A172 (cell line): Measurements from ENCODE around the gene TCERG1L. TPM values are rescaled to one million over a fixed set of nuclear protein-coding genes. Genes with fewer than 3 reads are reported as not detected.
"Not testable (repeated sequence)": the region's sequence is repeated elsewhere in the genome, so short reads cannot be mapped to it uniquely, and the experiment has no call there.

Source experiments
- DNase-seq: peaks from one replicate; pipeline ENCODE4 v3.0.0-alpha.2; 2015; ENCODE audit warnings: low spot score
- total RNA-seq: library from RNA; depleted of rRNA; stranded (reverse); fragments of >200 nt; shearing (Covaris generic); gene quantifications from 2 replicates; pipeline ENCODE4 v1.2.3, GENCODE V29; 2014

TCERG1L gene
- total RNA-seq, 1 experiment from 2014 or later, result not detected

DNA sequence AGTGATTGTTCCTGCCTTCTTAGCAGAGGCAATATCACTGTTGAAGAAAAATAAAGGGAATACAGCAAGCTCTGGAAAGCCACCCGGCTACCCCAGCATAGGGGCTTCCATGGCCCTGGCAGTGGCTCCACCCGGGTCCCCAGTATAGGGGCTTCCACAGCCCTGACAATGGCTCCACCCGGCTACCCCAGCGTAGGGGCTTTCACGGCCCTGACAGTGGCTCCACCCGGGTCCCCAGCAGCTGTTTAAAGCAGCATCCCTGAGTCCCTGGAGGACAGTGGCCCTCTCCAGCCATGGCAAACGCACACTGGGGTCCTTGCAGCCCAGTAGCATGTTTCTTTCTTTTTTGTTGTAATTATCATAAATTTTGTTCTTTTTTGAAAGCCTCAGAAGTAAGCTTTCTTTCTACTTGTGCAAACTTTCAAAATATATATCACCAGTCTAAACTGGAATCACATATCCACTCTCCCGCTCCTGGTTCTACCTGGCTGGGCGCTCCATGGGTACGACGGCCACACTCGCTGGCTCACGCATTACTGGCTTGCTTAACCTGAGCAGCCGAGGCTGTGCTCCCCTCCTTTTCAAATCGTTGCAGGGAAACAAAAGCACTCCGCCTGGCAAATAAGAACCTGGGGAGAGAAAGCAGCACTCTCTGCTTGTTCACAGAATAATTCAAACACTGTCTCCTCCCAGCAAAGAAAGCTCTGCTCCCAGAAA, 62.1 kb downstream of the TCERG1L start:
- no peak for DNase-seq

DNA sequence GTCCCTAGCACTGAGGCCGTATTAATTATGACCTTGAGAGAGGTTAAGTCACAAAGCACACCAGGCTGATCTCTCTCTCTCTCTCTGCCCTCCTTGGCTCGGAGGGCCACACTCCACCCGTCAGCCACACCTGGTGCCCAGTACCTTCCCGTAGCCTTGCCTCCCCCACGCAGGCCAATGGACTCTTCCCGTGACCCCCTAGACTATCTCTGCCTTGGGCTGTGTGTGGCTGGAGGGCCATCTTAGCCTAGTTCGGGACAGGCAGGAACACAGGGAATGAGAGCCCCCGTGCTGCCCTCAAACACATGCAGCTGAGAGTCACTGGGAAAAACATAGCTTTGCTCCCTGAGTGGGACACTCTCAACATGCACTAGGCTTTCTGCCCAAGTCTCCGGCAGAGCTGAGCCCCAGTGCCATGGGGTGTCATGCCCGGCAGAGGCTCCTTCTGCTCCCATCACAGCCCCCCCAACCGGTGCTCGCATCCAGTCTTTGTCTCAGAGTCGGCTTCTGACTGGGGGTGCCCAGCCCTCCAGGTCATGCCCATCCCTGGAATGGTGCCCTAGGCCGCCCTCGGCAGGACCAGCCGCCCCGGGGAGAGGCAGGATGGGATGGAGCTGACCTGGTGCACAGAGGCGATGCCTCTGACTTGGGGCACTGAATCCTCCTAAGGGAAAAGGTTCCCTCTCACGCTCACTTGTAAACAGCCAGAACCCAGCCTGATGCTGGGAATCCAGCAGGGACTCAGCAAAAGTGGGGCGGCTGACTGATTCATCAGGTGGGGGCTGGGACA, 63.0 kb downstream of the TCERG1L start:
- no peak for DNase-seq

DNA sequence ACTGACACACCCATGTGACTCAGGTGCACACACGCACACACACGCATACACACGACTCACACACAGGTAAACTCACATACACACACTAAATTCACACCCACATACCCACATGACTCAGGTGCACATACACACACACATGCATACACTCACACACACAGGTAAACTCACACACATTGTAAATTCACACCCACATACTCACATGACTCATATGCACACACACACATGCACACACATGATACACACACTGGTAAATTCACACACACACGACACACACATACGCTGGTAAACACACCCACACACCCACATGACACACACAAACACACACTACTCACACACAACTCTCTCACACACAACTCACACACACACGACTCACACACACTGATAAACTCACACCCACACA, 63.6 kb downstream of the TCERG1L start:
- no peak for DNase-seq

DNA sequence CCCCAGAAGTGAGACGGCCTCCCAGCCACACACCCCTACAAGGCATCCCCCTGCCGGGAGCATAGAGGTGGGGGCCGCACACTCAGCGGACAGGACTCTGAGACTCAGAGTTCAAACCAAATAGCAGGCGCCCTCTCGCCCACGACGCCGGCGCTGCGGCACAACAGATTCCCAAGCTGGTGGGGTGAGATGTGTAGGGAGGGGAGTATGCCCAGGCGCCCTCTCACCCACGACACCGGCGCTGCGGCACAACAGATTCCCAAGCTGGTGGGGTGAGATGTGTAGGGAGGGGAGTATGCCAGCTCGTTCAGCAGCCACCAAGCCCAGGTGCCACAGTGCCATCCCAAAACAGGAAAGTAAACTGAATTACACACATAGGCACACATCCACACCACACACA, 64.7 kb downstream of the TCERG1L start:
- no peak for DNase-seq

DNA sequence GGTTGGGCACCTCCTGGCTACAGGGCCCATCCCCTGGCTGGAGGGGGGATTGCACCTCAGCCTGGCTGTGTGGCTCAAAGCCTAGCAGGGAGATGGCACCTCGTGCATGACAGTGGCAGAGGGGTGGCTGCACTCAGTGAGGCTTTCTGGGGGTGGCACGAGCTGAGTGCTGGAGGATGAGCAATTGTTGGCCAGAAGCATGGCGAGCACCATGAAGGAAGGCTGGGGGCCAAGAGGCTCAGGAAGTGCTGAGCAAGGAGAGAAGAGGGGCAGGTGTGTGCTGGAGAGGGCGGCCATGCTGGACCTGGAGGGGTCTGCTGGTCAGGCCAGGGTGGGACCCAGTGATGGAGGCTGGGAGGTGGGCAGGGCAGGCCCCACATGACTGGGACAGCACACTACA, 65.4 kb downstream of the TCERG1L start:
- DNase-seq, result no peak

DNA sequence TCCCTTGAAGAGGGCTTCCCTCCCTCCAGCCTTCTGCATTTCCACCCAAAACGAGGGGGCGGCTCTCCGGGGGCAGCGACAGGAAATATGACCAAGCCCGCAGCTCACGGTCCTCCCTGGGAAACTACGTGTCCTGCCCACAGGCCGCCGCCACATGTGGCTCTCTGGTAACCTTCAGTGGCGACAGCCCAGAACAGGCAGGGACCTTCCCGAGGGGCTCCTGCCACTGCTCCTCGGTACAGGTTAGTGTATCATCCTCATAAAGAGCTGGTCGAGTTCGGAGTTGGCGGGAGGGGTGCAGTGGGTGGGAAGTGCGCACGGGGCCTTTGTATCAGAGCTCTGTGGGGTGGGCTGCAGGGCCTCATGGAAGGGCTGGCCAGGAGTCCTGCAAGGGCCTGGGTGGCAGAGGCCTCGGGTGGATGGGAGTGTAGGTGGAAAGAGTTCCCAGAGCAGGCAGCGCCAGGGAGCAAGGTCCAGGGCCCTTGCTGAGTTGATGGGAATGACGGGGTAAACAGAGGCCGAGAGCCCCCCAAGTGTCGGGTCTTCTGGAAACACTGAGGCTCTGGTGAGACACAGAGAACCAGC, 66.0 kb downstream of the TCERG1L start:
- DNase-seq, result no peak

DNA sequence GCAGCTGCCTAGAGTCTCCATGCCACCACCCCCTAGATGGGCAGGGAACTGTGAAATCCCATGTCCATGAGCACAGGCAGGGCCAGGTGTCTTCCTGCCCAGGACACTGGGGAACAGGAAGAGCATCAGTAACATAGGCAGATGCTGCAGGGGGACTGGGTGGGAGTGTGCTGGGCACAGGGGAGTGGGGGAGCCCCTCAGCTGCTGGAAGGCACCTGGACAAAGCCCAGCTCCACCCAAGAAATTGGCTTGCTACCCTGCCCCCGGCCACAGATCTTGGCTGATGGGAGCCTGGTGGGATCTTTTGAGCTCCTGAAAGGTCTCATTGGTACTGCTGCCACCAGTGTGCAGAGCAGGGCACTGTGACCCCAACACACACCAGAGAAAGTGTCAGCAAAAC, 66.7 kb downstream of the TCERG1L start:
- no peak for DNase-seq

DNA sequence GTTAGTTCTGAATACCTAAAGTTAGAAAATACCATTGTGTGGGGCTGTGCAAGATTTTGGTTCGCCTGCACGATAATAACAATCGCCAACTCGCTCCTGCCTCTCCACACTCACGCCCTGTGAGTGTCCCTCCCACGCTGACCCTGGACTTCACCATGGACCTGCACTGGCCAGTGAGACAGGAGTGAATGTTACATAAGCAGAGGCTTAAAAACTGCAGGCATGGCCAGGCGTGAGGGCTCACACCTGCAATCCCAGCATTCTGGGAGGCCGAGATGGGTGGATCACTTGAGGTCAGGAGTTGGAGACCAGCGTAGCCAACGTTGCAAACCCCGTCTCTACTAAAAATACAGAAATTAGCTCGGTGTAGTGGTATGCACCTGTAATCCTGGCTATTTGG, 68.4 kb downstream of the TCERG1L start:
- DNase-seq, result no peak

DNA sequence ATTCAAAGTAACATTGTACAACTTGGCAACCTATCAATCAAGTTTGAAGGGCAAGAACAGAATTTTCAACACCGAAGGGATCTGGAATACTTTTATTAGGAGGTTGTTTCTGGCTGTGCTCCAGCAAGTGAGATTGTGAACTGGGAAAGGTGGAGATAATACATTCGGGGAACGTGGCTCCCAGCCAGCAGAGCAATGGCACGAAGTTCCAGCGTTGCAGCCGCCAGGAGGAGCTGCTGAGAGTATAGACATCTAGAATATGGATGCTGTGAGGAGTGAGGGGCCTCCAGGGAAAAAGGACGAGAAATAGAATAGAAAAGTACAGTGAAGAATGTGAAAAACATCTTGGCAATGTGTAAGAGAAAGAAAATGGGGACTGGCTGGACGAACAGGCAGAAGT, 69.5 kb downstream of the TCERG1L start:
- no peak for DNase-seq

DNA sequence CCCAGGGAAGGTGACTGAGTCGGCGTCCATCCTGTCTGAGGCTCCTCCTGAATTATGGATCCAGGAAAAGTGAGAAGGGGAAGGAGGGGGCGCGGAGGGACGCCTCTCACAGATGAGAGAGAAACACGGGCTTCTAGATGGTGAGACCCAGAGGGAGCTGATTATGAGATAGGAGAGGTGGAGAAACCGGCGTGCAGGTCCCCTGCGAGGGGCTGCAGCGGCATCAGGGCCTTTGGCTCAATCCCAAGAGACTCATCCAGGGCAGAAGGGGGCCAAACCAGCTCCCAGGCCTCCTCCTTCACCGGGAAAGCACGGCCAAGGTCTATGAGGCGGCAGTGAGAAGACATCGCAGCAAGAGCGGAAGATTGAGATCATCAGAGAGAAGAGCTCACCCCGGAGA, 70.8 kb downstream of the TCERG1L start:
- DNase-seq, result no peak

DNA sequence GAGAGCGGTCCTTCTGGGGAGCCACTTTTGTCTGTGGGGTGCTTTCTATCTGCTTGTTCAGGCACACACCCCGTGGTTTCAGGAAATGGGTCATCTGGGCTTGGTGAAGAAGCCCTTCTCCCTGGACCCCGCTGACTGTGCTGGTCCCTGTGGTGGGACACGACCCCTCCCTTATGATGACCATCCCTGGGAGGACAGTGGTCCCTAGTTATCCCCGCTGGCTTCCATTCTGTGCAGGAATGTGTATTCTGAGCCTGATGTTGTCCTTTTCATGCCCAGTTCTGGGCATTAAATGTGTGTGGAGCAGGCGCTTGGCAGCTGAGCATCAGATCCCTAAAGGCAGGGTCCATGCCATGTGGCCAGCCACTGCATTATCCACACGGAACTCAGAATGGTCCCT, 71.6 kb downstream of the TCERG1L start:
- no peak for DNase-seq

DNA sequence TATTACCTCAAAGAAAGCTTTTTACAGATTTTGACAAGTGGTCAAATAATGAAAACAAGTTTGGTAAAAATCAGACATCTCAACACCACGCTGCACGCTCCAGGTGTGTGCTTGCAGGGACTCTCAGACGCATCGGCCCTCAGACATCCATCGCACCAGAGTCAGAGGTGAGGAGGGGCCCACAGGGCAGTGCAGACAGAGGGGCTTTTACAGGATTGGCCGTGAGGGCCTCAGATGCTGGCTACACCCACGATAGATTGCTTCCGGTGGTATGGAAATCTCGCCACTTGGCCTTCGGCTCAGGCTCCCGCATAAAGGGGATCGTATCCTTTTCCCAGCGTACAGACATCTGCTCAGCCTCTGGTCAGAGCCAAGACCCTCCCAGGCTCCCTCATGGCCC, 72.1 kb downstream of the TCERG1L start:
- DNase-seq, result no peak

DNA sequence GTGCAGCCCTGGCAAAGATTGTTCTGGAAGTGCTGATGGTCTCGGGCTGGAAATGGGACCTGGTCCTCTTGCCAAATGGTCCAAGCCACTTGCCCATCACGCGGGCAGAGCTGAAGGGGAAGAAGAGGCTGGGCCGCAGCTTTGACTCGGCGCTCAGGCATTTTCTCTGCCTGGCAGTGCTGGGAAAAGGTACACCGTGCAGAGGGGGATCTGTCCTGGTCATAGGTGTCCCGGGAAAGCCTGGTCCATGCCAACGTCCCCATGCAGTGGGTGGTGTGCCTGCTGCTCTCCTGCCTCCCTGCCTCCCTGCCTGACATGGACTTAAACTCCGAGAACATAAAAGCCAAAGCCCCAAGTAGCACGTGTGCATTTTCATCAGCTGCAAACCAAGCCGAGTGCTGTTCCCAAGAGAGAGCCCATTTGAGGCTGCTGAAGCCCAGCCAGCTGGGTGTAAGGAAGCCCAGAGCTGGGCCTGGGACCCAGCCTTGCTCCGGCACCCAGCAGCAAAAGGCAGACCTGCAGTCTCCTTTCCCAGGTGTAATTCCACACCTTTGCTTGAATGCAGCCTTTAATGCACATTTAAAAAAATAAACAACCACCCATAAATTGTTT, 72.7 kb downstream of the TCERG1L start:
- DNase-seq, result no peak

DNA sequence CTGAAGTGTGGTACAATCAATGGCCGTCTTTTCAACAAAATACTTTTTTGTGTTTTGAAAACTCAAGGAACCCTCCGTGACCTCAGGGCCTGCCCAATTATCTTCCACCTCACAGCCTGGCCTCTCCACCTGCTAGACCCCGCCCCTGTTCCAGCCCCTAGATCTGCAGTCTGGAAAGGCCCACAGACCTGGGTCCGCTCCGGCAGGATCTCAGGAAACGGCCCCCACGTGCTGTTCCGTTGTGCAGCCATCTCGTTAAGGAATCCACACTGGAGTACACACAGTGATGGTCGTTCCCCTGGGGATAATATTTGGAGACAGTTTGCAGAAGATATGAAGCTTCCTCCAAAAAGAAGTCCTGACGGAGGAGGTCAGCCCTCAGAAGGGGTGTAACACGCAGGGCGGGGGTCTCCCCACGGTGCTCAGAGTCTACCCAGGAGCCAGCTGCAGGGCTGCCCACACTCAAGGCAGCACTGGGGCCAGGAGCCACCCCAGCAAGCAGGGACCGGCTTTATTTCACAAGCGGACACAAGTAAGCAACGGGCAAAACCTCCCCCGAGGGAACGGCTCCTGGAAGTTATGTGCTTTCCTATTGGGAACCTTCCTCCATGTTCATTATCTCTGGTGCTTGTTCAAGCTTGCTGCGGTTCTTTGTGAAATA, 73.4 kb downstream of the TCERG1L start:
- DNase-seq, result no peak

DNA sequence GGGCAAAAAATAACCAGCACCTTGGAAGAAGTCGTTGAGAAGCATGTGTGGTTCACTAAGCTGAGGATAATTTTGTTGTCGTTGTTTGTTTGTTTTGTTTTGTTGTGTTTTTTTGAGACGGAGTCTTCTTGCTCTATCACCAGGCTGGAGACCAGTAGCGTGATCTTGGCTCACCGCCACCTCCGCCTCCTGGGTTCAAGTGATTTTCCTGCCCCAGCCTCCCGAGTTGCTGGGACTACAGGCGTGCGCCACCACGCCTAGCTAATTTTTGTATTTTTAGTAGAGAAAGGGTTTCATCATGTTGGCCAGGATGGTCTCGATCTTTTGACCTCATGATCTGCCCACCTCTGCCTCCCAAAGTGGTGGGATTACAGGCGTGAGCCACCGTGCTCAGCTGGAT, 76.9 kb downstream of the TCERG1L start:
- not testable (repeated sequence) for DNase-seq

DNA sequence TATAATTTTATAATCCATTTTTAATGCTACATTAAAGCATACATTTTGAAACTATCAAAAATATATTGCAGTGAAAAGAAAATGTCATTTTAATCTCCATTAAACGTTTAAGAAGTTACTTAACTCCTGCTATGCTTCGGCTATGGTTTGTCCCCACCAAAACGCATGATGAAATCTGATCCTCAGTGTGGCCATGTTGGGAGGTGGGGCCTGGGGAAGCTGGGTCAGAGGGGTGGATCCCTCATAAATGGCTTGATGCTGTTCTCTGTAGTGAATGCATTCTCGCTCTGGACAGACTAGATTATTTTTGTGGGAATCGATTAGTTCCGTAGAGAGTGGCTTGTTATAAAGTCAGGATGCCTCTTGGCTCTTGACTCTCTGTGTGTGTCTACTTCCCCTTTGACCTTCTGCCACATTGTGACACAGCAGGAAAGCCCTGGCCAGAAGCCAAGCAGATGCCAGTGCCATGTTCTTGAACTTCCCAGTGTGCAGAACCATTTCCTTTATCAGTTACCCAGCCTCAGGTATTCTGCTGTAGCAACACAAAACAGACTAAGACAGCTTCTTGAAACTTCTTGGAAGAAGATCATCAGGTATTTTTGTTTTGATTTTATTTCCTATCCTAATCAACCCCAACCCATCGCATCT, 77.8 kb downstream of the TCERG1L start:
- DNase-seq, result no peak

DNA sequence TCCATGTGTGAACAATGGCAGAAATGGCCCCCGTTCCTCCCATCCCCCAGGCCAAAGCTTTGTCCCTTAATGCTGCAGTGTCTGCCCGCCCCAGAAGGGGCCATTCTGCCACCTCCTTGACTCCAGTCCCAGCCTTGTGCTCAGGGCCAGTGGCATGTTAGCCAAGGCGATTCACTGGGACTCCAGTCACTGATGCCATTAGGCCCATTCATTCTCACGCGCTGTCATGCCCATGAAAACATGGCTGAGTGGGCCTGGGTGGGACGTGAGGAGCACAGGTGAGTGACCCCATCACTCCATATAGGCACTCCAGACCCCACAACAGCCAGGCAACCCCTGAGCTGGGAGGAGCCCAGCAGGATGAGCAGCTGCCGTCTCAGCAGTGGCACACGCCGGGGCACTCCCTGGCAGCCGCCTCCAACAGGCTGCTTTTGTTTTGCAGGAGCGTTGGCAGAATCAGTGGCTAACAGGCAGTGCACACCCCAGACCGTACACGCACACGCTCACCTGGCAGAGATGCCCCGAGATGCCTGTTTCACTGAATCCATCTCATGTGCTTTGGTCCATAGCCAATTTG, 79.5 kb downstream of the TCERG1L start:
- DNase-seq, result no peak

DNA sequence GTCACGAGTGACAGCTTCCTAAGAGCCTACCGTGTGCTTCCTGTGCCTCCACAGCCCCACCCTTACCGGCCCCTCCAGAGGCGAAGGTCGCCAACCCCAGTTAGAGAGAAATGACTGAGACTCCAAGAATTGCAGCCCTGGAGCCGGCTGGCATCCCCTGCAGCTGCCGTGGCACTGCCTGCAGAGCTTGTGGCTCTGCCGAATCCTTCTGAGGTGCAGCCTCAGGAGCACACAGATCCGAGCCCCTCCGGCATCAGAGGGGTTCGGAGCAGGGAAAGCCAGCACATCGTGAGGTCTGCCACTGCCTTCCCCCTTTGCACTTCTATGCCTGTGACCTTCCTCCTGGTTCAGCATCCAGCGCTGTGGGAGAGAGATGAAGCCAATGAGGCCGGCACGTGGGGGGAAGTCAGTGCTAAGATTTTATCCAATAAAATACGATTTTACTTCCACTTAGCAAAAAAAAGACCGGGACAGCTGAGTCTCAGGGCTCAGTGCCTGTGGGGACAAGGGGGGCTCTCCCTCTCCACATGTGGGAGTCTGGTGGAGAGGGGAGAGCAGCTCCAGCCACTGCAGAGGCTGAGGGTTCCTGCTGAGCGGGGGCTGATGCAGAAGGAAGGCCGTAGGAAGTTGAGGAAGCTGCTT, 80.1 kb downstream of the TCERG1L start:
- DNase-seq, result no peak

DNA sequence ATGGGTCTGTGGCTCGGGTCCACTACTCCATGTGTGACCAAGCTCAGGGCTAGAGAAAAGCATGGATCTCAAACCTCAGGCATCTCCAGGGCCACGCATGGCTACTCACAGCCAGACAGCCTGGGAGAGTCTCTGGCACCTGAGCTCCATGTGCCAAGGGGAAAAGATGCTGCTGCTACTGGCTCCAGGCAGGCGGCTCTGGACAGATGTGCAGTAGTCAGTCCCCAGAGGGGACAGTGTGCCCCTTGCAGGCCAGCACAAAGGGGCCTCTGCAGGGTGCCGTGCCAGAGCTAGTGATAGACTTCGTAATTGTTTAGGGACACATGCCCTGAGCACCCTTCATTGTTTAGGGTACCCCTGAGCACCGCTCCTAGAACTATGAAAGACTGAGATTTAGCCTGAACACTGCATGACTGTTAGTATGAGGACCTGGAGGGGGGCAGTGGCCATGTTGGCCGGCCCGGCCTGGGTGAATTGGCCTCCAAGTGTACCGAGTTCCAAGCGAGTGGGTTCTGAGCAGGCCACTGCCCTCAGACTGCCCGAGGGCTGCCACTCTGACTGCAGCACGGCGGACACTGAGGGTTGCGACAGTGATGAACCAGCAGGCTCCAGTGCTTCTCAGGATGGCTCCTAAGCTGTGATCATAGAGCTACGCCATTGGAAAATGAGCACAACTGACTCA, 80.7 kb downstream of the TCERG1L start:
- no peak for DNase-seq

DNA sequence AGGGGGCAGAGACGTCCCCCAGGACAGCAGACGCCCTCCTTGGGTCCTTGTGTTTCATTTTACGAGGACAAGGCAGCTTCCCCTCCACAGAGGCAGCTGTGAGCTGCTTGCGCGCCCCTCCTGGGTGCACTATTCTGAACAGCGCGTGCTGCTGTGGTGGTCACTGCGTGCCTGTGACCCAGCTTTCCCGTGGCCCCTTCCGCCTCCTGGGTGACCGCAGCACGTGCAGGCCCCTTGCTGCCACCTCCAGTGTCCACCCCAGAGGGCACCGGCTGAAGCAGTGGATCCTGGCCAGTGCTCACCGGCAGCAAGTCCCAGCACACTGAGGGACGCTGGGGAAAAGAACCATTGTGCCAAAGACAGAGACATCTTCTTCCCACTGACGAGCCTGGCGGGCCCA, 81.4 kb downstream of the TCERG1L start:
- no peak for DNase-seq
